GM11168 (cell line): ENCODE data around the gene MSI2.

Experiments used
- in situ Hi-C: fragments of 300-500 bp; cut with MboI; formaldehyde crosslinking; loops from one replicate; pipeline ENCODE4 v1.12.0; 2022; ENCODE audit warnings: low sequenced_read_pairs; ENCODE audit not compliant: unreplicated experiment

Gene MSI2

DNA sequence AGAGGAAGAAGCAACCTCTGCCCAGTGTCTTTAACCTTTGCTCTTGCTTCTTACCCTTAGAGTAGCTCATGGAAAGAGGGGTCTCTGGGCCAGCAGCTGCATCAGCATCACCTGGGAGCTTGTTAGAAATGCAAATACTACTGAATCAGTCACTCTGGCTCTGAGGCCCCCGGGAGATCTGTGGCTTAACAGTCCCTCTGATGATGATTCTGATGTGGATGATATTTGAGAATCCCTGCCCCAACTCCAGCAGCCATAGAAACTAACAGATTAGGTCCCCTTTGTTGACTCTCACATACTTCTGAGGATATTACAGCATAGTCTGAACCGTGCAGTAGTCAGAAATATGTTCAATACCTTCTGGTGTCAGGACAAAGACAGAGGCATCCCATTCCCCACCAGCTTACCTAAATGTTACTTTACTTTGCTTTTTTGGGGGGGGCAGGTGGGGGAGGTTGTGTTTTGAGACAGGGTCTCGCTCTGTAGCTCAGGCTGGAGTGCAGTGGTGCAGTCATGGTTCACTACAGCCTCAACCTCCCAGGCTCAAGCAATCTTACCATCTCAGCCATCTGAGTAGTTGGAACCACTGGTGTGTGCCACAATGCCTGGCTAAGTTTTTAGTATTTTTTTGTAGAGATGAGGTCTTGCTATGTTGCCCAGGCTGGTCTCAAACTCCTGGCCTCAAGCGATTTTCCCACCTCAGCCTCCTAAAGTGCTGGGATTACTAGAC, 268.7 kb downstream of the MSI2 start:
- in situ Hi-C loops = no loop called here

- in situ Hi-C loops = no loop called here
Measured at GRCh38 chr17:57527221-57528057, 271.1 kb downstream of the MSI2 start.

DNA sequence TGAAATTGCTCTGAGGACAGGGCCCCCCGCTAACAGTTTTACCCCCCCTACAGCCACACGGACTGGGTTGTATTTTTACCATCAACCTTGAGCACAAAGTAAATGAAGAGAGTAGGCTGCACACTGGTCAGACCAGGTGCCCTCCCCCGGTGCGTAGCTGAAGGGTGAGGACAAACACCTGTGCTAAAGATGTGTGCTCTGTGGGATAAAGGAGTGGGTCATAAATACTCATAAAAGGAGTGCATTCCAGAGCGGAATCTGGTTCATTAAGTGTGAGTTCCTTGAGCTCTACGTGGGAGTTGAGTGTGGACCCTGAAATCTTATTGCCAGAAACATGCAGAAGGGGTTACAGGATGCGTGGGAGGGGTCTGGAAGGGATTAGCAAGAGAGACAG, 271.7 kb downstream of the MSI2 start:
- in situ Hi-C loops = no loop called here

- in situ Hi-C loops = no loop called here
Measured at GRCh38 chr17:57530026-57530425, 273.7 kb downstream of the MSI2 start.

GRCh38 chr17:57530508-57530907, 274.2 kb downstream of the MSI2 start:
- in situ Hi-C loops = no loop called here

DNA sequence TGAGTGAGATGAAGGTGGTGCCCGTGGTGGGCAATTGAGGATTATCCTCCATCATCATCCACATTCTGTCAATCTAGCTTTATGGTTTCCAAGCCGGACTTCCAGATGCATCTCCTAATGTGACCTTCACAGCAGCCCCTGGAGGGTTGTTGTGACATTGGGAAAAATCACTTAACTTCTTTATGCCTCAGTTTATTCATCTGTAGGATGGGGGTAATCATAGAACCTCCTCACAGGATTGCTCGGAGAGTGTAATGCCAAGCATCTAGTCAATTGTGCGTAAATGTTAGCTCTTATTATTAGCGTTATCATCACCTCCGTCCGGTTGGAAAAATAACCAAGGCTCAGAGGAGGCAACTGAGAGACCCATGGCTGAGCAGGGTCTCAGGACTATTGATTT, 274.8 kb downstream of the MSI2 start:
- in situ Hi-C loops = no loop called here

- in situ Hi-C loops = no loop called here
Measured at GRCh38 chr17:57531648-57532504, 275.6 kb downstream of the MSI2 start.

DNA sequence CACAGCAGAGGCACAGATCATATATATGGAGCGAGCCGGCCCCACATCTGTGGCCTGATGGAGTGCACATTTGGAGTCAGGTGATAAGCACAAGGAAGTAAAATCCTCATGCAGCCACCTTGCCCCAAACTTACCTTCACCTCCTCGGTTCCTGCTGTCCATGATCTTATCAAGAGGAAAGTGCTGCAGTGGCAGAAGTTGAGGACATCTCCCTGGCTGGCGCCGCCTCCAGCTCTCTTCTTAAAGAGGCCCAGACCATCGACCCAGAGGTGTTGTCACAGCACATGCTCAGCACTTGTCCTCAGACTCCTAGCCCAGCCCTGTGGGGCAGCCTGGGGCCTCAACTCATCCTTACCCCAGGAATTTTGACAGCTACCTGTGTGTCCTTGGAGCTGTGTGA, 276.2 kb downstream of the MSI2 start:
- in situ Hi-C loops = no loop called here

DNA sequence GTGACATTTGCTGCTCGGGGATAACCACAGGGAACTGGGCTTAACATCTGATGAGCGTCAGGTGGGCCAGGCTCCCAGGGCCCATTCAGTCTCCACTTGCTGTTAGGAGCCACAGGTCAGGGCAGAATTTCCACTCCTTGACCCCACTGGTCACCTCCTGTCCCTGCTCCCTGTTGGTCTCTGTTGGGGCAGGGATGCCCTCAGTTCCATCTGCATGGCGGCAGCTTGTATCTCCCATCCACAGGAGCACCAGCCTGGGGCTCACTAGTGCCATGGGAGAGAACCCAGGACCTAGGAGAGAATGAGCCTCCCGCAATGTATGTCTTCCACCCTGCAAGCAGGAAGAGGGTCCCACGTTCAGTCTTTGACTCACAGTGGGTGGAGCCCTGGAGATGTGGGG, 276.6 kb downstream of the MSI2 start:
- in situ Hi-C loops = no loop called here

- in situ Hi-C loops = no loop called here
Measured at GRCh38 chr17:57533684-57534305, 277.5 kb downstream of the MSI2 start.

DNA sequence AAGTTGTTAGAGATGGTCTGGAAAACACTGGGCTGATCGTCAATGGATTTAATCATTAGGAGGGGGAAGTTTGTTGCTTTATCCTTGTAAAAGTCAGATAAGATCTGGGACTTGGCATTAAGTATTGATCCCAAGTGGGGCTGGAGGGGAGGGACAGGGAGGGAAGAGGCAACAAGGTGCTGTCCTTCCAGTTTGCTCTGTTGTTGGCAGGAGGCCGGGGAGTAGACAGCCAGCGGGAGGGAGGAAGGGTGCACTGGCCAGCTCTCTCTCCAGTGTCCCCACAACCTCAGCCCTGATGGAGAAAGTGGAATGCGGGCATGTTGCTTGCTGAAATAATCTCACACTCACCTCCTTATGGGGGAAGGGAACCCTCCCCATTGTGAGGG, 278.5 kb downstream of the MSI2 start:
- in situ Hi-C loops = no loop called here

DNA sequence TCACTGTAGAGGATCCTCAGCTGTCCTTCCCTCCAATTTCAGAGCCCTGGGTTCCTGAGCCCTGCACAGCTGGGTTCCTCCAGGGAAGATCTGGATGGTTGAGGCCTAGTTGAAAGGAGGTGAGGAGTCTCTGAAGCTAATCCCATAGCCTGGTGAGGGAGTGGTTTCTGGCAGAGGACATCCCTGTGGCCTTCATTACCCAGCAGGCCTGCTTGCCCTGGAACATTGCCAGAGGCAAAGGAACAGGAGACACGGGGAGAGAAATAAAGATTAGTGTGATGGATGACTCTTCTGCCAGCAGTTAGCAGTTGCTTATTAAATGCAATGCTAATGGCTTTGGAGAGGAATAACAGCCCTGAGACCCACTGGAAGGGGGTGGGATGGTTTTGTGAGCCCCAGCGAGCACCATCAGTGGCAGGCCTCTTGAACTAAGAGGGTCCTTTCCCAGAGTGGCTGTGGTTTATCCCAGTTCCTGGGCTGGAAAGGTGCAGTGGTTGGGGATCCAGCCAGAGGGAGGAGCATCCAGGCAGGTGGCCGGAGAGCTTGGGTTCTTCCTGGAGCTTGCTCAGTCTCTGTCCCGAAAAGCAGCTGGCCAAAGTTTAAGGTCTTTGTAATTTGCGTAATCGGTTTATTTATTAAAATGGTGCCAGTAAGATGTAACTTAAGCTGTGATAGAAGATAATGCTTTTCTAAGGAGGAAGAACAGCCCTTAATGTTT, 279.1 kb downstream of the MSI2 start:
- in situ Hi-C loops = no loop called here

- in situ Hi-C loops = no loop called here
Measured at GRCh38 chr17:57536289-57536688, 280.0 kb downstream of the MSI2 start.

GRCh38 chr17:57536789-57537523, 280.6 kb downstream of the MSI2 start:
- in situ Hi-C loops = no loop called here

- in situ Hi-C loops = no loop called here
Measured at GRCh38 chr17:57537524-57538410, 281.4 kb downstream of the MSI2 start.

DNA sequence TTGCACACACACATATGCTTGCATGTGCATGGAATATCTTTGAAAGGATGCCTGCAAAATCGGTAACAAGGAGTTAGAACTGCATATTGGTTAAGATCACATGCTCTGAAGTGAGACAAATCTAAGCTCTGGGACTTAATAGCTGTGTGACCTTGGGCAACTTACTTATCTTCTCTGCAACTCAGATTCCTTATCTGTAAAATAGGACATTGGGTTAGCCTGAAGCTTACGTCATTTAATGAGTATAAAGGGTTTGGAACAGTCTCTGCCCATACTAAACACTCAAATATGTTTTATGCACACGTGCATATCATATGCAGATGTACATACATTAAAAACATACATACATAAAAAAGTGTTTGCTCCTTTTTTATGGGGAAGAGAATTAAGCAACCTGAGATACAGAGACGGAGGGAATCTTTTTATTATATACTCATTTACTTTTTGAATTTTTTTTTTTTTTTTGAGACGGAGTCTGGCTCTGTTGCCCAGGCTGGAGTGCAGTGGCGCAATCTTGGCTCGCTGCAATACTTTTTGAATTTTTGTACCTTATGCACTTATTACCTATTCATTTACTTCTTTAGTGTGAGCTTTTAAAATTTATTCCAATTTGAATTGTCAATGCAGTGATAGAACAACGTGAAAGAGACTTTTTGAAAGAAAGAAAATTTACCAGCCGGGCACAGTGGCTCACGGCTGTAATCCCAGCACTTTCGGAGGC, 282.6 kb downstream of the MSI2 start:
- in situ Hi-C loops = no loop called here

DNA sequence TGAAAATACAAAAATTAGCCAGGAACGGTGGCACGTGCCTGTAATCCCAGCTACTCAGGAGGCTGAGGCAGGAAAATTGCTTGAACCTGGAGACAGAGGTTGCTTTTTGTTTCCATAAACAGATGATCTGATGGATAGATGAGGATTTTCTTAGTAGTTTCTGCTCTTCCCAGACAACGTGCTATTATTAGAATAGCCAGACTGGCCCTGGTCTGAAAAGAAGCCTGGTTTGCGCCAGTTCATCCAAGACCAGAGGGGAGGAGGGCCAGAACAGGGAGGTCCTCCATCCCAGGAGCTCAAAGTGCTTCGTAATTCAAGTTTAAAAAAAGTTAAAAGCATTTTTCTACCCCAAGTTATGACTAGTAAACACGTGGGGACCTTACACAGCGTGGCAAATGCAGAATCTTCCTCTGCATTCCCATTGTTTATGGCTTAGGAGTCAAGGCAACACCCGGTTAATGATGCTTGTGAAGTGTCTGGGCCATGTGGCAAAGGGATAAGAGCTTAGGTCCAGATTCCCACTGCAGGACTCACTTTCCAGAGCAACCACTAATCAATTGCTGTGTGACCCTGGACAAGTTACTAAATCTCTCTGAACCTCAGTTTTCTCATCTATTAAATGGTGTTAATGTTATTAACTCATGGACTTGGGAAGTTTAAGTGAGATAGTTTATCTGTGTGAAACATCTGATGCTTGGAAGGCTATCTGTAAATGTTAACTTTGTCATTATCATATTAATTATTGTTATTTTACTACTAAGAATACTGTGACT, 283.4 kb downstream of the MSI2 start:
- in situ Hi-C loops = no loop called here
